ENCODE results near the gene TTLL11.

TTLL11 gene

GRCh38 chr9:121975801-121976277, 117.3 kb downstream of the TTLL11 start:
- no peak for DNase-seq (ENCODE audit: low read depth in 2 of 2)

GRCh38 chr9:121974421-121974820, 118.7 kb downstream of the TTLL11 start:
- no peak for DNase-seq (ENCODE audit: low read depth in 2 of 2)

- DNase-seq (ENCODE audit: low read depth in 2 of 2), result no peak
These were observed 120.6 kb downstream of the TTLL11 start for GRCh38 chr9:121972501-121972981.

- DNase-seq (ENCODE audit: low read depth in 2 of 2), result no peak
These were observed 125.1 kb downstream of the TTLL11 start for GRCh38 chr9:121968056-121968455.

GRCh38 chr9:121966706-121967105, 126.4 kb downstream of the TTLL11 start:
- DNase-seq (ENCODE audit: low read depth in 2 of 2), result no peak

- no peak for DNase-seq (ENCODE audit: low read depth in 2 of 2)
These were observed 129.5 kb downstream of the TTLL11 start for GRCh38 chr9:121963528-121963995.

GRCh38 chr9:121962421-121962820, 130.7 kb downstream of the TTLL11 start:
- DNase-seq (ENCODE audit: low read depth in 2 of 2), result no peak

GRCh38 chr9:121960665-121961064, 132.4 kb downstream of the TTLL11 start:
- DNase-seq (ENCODE audit: low read depth in 2 of 2), result no peak

GRCh38 chr9:121958530-121958929, 134.6 kb downstream of the TTLL11 start:
- no peak for DNase-seq (ENCODE audit: low read depth in 2 of 2)

- no peak for DNase-seq (ENCODE audit: low read depth in 2 of 2)
These were observed 136.3 kb downstream of the TTLL11 start for GRCh38 chr9:121956808-121957207.

- DNase-seq (ENCODE audit: low read depth in 2 of 2), result no peak
These were observed 137.5 kb downstream of the TTLL11 start for GRCh38 chr9:121955649-121956048.

GRCh38 chr9:121954477-121955140, 138.5 kb downstream of the TTLL11 start:
- no peak for DNase-seq (ENCODE audit: low read depth in 2 of 2)

GRCh38 chr9:121952611-121953010, 140.5 kb downstream of the TTLL11 start:
- no peak for DNase-seq (ENCODE audit: low read depth in 2 of 2)

GRCh38 chr9:121950866-121951265, 142.2 kb downstream of the TTLL11 start:
- DNase-seq (ENCODE audit: low read depth in 2 of 2), result no peak

GRCh38 chr9:121950441-121950840, 142.7 kb downstream of the TTLL11 start:
- no peak for DNase-seq (ENCODE audit: low read depth in 2 of 2)

- no peak for DNase-seq (ENCODE audit: low read depth in 2 of 2)
These were observed 143.3 kb downstream of the TTLL11 start for GRCh38 chr9:121949766-121950165.

GRCh38 chr9:121949364-121949763, 143.7 kb downstream of the TTLL11 start:
- no peak for DNase-seq (ENCODE audit: low read depth in 2 of 2)

GRCh38 chr9:121947775-121948174, 145.3 kb downstream of the TTLL11 start:
- DNase-seq (ENCODE audit: low read depth in 2 of 2), result no peak

GRCh38 chr9:121946465-121946864, 146.6 kb downstream of the TTLL11 start:
- no peak for DNase-seq (ENCODE audit: low read depth in 2 of 2)

GRCh38 chr9:121945849-121946248, 147.3 kb downstream of the TTLL11 start:
- DNase-seq (ENCODE audit: low read depth in 2 of 2), result no peak

- no peak for DNase-seq (ENCODE audit: low read depth in 2 of 2)
These were observed 147.8 kb downstream of the TTLL11 start for GRCh38 chr9:121945281-121945680.

- DNase-seq (ENCODE audit: low read depth in 2 of 2), result no peak
These were observed 148.4 kb downstream of the TTLL11 start for GRCh38 chr9:121944711-121945191.

GRCh38 chr9:121943463-121943862, 149.6 kb downstream of the TTLL11 start:
- DNase-seq (ENCODE audit: low read depth in 2 of 2), result no peak
